ENCODE results near the gene SSU72.
"Not testable (repeated sequence)": the region's sequence is repeated elsewhere in the genome, so short reads cannot be mapped to it uniquely, and the experiment has no call there.

SSU72 gene

DNA sequence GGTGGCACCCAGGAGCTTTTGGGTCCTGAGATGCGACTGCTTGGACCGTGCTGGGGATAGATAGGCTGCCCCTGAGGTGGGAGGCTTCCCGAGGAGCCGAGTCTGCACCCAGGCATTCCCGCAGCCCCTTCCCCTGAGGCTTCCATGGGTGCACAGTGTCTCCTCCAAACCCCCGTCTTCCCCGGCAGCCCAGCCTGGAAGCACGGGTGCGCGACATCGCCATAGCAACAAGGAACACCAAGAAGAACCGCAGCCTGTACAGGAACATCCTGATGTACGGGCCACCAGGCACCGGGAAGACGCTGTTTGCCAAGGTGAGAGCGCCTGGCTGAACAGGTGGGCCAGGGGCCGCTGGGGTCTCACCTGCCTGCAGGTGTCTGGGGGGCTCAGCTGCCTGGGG, 51.0 kb downstream of the SSU72 start:
- DNase-seq, result not testable (repeated sequence)

DNA sequence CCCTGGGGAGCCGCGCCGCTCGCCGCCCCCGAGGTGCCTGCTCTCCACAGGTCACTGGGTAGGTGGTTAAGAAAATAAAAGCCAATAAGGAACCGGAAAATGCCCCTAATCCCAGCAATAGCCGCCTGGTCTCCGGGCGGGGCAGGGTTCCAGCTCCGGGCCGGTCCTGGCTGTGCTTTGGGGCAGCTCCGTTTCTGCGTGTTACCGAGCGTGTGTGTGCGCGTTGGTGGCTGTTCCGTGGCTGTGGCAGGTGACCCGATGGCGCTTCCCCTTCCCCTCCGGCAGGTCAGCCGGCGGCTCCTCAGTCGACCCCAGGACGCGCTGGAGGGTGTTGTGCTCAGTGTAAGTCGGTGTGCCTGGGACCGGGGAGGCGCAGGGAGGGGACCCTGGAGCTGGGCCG, 51.4 kb downstream of the SSU72 start:
- not testable (repeated sequence) for DNase-seq

DNA sequence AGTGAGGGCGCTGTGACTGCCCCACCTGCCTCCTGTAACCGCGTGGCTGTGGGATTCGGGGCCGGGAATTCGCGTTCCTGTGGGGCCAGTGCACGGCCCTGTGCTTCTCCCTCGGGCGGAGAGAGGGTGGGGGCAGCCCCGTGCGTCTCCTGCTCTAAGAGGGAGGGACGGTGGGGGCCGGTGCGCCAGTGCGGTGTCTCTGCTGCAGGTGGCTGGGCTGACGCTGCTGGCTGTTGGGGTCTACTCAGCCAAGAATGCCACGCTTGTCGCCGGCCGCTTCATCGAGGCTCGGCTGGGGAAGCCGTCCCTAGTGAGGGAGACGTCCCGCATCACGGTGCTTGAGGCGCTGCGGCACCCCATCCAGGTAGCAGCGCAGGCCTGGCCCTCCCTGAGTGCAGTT, 52.1 kb downstream of the SSU72 start:
- not testable (repeated sequence) for DNase-seq

DNA sequence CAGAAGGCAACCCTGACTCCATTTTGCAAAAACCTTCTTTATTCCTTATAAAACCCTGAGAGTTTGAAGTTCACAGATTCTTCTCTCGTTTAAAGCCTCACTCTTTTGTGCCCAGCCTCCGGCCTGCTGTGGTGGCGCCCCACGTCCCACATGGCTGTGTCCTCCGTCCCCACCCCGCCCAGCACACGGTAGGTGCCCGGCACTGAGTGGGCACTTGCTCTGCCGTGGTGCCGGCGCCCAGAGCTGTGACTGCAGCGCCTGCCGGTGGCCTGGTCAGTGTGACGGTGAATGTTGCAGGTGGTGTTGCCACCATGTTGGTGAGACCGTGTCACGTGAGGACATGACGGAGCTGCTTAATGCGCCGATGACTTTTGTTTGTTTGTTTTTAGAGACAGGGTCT, 53.3 kb downstream of the SSU72 start:
- no peak for DNase-seq

DNA sequence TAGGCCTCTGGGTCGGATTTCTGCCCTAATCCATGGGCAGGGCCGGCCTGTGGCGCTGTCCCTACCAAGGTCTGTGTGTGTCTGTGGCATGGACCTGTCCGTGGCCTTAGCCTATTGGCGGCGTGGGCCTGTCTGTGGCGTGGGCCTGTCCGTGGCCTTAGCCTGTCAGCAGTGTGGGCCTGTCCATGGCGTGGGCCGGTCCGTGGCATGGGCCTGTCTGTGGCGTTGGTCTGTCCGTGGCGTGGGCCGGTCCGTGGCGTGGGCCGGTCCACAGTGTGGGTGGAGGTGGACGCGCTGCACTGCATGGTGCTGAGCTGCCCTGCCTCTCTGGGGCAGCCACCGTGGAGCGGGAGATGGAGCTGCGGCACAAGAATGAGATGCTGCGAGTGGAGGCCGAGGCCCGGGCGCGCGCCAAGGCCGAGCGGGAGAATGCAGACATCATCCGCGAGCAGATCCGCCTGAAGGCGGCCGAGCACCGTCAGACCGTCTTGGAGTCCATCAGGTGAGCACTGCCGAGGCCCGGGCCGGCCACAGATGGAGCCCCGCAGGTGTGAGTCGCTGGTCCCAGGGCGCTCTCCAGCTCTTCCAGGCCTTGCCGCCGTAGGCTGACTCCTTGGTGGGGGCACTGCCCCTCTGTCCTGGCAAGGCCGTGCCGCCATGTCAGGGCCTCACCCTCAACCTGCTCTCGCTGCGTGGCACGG, 54.7 kb downstream of the SSU72 start:
- not testable (repeated sequence) for DNase-seq

DNA sequence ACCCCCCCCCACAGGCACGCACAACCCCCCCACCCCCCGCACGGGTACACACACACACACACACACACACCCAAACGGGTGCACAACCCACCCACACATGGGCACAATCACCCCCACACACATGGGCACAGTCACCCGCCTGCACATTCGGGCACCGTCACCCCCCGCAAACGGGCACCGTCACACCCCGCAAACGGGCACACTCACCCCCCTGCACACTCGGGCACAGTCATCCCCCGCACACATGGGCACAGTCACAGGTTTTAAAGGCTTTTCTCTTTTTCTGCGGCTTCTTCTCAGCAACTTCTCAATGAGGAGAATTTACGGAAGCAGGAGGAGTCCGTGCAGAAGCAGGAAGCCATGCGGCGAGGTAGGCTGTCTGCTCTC, 56.0 kb downstream of the SSU72 start:
- DNase-seq, result not testable (repeated sequence)

DNA sequence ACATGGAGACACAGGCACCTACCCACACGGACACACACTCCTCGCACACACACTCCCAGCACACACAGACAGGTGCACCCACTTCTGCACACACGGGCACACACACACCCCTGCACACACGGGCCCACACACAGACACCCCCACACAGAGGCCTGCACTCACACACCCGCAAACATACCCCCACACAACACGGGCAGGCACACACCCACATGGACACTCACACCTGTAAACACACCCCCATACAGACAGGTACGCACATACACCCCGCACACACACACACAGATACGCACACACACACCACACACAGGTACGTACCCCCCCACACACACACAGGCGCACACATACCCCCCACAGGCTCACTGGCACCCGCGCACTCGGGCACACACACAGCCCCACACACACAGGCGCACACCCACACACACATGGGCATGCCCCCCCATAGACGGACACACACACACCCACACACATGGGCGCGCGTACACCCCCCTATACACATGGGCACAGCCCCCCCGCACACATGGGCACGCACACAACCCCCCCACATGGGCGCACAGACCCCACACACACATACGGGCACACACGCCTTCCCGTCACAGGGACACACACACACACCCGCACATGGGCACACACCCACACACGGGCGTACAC, 56.6 kb downstream of the SSU72 start:
- DNase-seq, result no peak

DNA sequence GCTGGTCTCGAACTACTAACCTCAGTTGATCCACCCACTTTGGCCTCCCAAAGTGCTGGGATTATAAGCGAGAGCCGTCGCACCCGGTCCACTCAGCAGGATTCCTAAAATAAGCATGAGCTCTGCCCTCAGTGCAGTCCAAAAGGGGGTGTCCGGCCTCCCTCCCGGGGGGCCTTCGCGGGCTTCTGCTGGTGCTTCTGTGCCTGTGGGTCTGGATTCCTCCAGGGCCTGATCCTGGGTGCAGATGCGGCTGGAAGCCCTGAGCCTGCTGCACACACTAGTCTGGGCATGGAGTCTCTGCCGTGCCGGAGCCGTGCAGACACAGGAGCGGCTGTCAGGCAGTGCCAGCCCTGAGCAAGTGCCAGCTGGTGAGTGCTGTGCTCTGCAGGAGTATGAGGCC, 57.7 kb downstream of the SSU72 start:
- DNase-seq, result not testable (repeated sequence)

DNA sequence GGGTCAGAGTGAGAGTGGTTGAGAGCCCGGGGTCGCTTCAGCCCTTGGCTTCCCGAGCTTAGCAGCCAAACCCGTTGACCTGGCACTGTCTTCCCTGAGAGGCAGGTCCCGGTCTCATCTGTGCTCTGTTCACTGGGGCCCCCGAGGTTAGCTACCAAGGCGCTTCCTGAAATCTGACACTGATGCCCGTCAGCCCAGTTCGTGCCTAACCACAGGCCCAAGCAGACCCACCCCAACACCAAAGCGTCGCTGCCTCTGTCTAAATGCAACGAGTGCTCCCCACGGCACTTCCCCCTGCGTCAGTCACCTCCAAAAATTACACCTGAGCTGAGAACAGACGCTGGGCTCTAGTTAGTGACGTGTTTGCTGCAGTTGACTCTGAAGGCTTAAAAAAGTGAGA, 60.3 kb downstream of the SSU72 start:
- not testable (repeated sequence) for DNase-seq

DNA sequence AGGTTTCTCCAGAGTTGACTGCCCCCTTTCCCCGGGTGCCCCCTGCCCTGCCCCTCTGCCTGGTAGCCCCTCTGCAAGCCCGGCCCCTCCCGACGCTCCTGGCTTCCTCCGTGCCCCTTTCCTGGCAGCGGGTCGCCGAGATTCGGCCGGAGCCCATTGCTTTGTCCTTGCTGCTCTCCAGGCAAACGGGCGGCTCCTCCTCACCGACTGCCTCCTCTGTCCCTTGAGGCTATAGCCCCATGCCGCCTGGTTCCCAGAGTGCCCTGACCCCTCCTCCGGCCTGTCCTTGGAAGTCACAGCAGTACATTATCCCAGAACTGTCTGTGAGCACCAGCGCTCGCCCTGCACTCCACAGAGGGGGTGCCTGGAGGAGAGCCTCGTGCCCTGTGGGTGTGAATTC, 61.0 kb downstream of the SSU72 start:
- not testable (repeated sequence) for DNase-seq

GRCh38 chr1:1512425-1512824, 62.2 kb downstream of the SSU72 start:
- not testable (repeated sequence) for DNase-seq

- peak; percentile 94 to 96 for DNase-seq
Measured at GRCh38 chr1:1511533-1512285, 63.0 kb downstream of the SSU72 start, which contains the start of gene ATAD3A. Gene ATAD3A, plus strand, starts transcription at chr1:1512162. Its CDS starts 107 bp downstream, at chr1:1512269.

DNA sequence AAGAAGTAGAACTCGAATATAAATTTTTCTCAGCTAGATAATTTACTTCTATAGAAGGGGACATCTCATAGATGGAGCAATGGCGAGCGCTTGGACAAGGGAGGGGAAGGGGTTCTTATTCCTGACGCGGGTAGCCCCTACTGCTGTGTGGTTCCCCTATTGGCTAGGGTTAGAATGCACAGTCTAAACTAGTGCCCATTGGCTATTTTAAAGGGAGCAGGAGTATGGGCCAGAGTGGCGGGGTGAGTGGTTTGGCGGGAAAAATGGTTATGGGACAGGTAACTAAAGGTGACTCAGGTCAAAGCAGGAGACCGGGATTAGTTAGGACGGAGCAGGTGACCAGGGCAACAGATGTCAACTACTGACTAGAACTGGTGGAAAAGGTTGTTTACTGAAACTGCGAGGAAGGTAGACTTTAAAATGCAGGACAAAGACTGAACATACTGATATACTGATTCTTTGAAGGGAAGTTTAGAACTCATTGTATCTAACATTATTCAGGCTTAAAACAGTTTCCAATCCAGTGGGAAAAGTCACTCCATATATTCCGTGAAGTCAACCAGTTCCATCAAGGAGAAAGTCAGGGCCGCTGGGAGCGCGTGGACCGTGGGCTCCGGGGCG, 63.6 kb downstream of the SSU72 start:
- DNase-seq, result no peak

DNA sequence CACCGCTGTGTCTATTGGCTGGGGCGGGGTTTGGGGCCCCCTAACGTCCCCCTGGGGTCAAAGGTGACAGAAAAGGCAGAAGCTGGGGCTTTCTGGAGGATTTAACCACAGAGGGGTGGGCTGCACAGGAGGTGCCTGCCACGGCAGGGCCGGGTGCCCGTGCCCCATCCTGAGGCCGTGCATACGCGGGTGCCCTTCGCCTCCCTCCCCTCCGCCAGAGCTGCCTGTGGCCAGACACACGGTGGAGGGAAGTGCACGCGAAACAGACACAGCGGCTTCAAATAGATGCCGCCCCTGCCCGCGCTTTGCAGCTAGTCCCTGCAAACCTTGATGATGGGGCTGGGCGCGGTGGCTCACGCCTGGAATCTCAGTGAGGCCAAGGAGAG, 65.2 kb downstream of the SSU72 start:
- not testable (repeated sequence) for DNase-seq

GRCh38 chr1:1508775-1509464, 65.7 kb downstream of the SSU72 start:
- DNase-seq, result not testable (repeated sequence)

- no peak for DNase-seq
Measured at GRCh38 chr1:1507305-1507704, 67.4 kb downstream of the SSU72 start.

GRCh38 chr1:1505801-1506200, 68.9 kb downstream of the SSU72 start:
- not testable (repeated sequence) for DNase-seq

DNA sequence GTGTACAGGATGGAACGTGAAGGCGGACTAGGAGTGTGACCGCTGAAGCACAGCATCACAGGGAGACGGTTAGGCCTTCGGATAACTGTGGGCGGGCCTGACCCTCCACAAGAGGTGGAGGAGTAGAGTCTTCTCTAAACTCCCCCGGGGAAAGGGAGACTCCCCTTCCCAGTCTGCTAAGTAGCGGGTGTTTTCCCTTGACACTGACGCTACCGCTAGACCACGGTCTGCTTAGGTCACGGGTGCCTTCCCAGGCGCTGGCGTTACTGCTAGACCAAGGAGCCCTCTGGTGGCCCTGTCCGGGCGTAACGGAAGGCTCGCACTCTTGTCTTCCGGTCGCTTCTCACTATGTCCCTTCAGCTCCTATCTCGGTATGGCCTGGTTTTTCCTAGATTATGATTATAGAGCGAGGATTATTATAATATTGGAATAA, 69.3 kb downstream of the SSU72 start:
- peak in 1 of 2 experiments; percentile 21 for DNase-seq

GRCh38 chr1:1504777-1505365, 69.8 kb downstream of the SSU72 start:
- DNase-seq, result peak; percentile 60 to 91

DNA sequence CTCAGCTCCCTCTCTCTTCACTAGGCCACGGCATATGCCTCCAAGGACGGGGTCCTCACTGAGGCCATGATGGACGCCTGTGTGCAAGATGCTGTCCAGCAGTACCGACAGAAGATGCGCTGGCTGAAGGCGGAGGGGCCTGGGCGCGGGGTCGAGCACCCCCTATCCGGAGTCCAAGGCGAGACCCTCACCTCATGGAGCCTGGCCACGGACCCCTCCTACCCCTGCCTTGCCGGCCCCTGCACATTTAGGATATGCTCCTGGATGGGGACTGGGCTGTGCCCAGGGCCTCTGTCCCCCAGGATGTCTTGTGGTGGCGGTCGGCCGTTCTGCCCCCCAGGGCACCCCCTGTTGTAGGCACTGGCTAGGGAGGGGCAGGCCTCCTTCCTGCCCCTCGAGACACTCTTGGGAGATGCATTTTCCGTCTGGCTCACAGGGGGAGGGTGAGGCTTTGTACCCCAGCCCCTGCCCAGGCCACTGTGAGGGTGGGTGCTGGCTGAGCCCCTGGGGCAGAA, 79.1 kb downstream of the SSU72 start:
- DNase-seq, result not testable (repeated sequence)

DNA sequence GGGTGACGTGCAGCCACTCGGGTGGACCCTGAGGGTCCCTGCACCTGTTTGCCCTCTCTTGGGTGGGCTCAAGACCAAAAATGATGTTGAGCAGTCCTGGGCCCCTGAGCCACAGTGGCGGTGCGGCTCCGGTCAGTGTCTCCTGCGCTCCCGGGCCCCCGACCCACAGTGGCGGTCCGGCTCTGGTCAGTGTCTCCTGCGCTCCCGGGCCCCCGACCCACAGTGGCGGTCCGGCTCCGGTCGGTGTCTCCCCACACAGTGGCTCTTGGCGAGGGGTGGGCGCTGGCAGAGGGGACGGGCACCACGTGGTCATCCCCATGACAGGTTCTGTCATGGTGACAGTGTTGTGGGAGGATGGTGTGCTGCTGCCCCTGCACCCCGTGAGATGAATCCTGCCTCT, 80.4 kb downstream of the SSU72 start:
- not testable (repeated sequence) for DNase-seq
